Thyroid gland (tissue), 4 donors: ENCODE measurements around the gene ELAPOR1.

Source experiments
- CTCF ChIP-seq, 6 experiments: fragments of 200-600 bp in 3 of 6; fragments of 450-650 bp in 3 of 6; sonication (generic) in 3 of 6; IDR thresholded peaks; one replicate each; pipeline ENCODE4 v1.5.1; 2016 to 2019; ENCODE audit warnings: antibody characterized with exemption in 6 of 6, mild to moderate bottlenecking in 2 of 6, inconsistent platforms in 1 of 6, moderate library complexity in 1 of 6
- POLR2A ChIP-seq, 2 donors: fragments of 450-650 bp; IDR thresholded peaks; one replicate each; pipeline ENCODE4 v1.6.1; 2017; ENCODE audit warnings: antibody characterized with exemption in 2 of 2, mild to moderate bottlenecking in 2 of 2, moderate library complexity in 1 of 2

GRCh38 chr1:109135940-109136339, 22.0 kb downstream of the ELAPOR1 start:
- TF ChIP-seq CTCF (IDR thresholded peaks at IDR 0.05): no peak
- TF ChIP-seq POLR2A (IDR thresholded peaks at IDR 0.05): no peak
